H9 (cell line): ENCODE results near the gene POLR1D. TPM values are rescaled to one million over a fixed set of nuclear protein-coding genes. Genes with fewer than 3 reads are reported as not detected.

Experiments used
- DNase-seq: peaks from one replicate; pipeline ENCODE4 v3.0.0-alpha.2; 2017
- H2AFZ ChIP-seq: one replicate; pipeline ENCODE4 v1.6.1; 2013; ENCODE audit warnings: mild to moderate bottlenecking, low read length, control low read depth, moderate library complexity
- H2AK5ac ChIP-seq: 2 replicates; pipeline ENCODE4 v1.6.1; 2013; ENCODE audit warnings: low read length, control low read depth, mixed read lengths; ENCODE audit not compliant: insufficient read length
- H2BK120ac ChIP-seq: one replicate; pipeline ENCODE4 v1.6.1; 2013; ENCODE audit warnings: low read depth, mild to moderate bottlenecking, low read length, control low read depth, inconsistent platforms; ENCODE audit not compliant: poor library complexity, severe bottlenecking
- H2BK12ac ChIP-seq: 2 replicates; pipeline ENCODE4 v1.6.1; 2013; ENCODE audit warnings: low read length, control low read depth, mixed read lengths, low read depth; ENCODE audit not compliant: insufficient read length
- H2BK15ac ChIP-seq: 2 replicates; pipeline ENCODE4 v1.6.1; 2013; ENCODE audit warnings: low read depth, low read length, control low read depth
- H2BK20ac ChIP-seq: one replicate; pipeline ENCODE4 v1.6.1; 2013; ENCODE audit warnings: low read depth, mild to moderate bottlenecking, low read length, control low read depth, inconsistent platforms; ENCODE audit not compliant: poor library complexity, severe bottlenecking
- H2BK5ac ChIP-seq: 2 replicates; pipeline ENCODE4 v1.6.1; 2013; ENCODE audit warnings: low read length, control low read depth, mixed read lengths; ENCODE audit not compliant: insufficient read length
- H3K14ac ChIP-seq: 2 replicates; pipeline ENCODE4 v1.6.1; 2013; ENCODE audit warnings: low read length, control low read depth; ENCODE audit not compliant: insufficient read depth
- H3K18ac ChIP-seq: 2 replicates; pipeline ENCODE4 v1.6.1; 2013; ENCODE audit warnings: low read depth, mild to moderate bottlenecking, mixed read lengths, low read length, control low read depth; ENCODE audit not compliant: insufficient read length
- H3K23ac ChIP-seq: 2 replicates; pipeline ENCODE4 v1.6.1; 2013; ENCODE audit warnings: low read length, control low read depth, mixed read lengths, low read depth; ENCODE audit not compliant: insufficient read length
- H3K23me2 ChIP-seq: 2 replicates; pipeline ENCODE4 v1.6.1; 2013; ENCODE audit warnings: low read depth, mild to moderate bottlenecking, mixed read lengths, low read length, control low read depth; ENCODE audit not compliant: insufficient read length, poor library complexity, severe bottlenecking
- H3K27ac ChIP-seq: 2 replicates; pipeline ENCODE4 v1.5.1; 2013; ENCODE audit warnings: low read length, control low read depth, mixed read lengths, low read depth; ENCODE audit not compliant: insufficient read length
- H3K27me3 ChIP-seq: 2 replicates; pipeline ENCODE4 v1.6.1; 2013; ENCODE audit warnings: low read length, control low read depth, inconsistent platforms; ENCODE audit not compliant: insufficient read depth
- H3K4ac ChIP-seq: 2 replicates; pipeline ENCODE4 v1.6.1; 2013; ENCODE audit warnings: low read depth, mild to moderate bottlenecking, control low read depth, inconsistent platforms, low read length, moderate library complexity
- H3K4me1 ChIP-seq: 2 replicates; pipeline ENCODE4 v1.6.1; 2013; ENCODE audit warnings: low read length, control low read depth, inconsistent platforms; ENCODE audit not compliant: insufficient read depth
- H3K4me2 ChIP-seq: 2 replicates; pipeline ENCODE4 v1.6.1; 2013; ENCODE audit warnings: low read length, control low read depth, mixed read lengths; ENCODE audit not compliant: insufficient read length, insufficient read depth
- H3K56ac ChIP-seq: 2 replicates; pipeline ENCODE4 v1.6.1; 2013; ENCODE audit warnings: low read depth, mild to moderate bottlenecking, mixed read lengths, low read length, control low read depth; ENCODE audit not compliant: insufficient read length
- H3K79me1 ChIP-seq: 2 replicates; pipeline ENCODE4 v1.6.1; 2013; ENCODE audit warnings: low read depth, mild to moderate bottlenecking, moderate library complexity, low read length, control low read depth, inconsistent platforms; ENCODE audit not compliant: insufficient read depth, poor library complexity, severe bottlenecking
- H3K79me2 ChIP-seq: 2 replicates; pipeline ENCODE4 v1.6.1; 2013; ENCODE audit warnings: low read length, control low read depth, inconsistent platforms; ENCODE audit not compliant: insufficient read depth
- H3K9ac ChIP-seq: 2 replicates; pipeline ENCODE4 v1.6.1; 2013; ENCODE audit warnings: low read length, control low read depth, mixed read lengths; ENCODE audit not compliant: insufficient read length; ENCODE audit errors: extremely low read depth
- H3K9me3 ChIP-seq: one replicate; pipeline ENCODE4 v1.6.1; 2013; ENCODE audit warnings: low read depth, low read length, inconsistent platforms; ENCODE audit not compliant: control insufficient read depth
- H3T11ph ChIP-seq: one replicate; pipeline ENCODE4 v1.6.1; 2013; ENCODE audit warnings: mild to moderate bottlenecking, low read length, control low read depth, inconsistent platforms
- H4K20me1 ChIP-seq: one replicate; pipeline ENCODE4 v1.6.1; 2013; ENCODE audit not compliant: control insufficient read depth, insufficient read length, insufficient read depth
- H4K5ac ChIP-seq: 2 replicates; pipeline ENCODE4 v1.6.1; 2013; ENCODE audit warnings: low read depth, mild to moderate bottlenecking, mixed read lengths, low read length, control low read depth; ENCODE audit not compliant: insufficient read length
- H4K8ac ChIP-seq: replicated peaks from 2 replicates; pipeline ENCODE4 v1.6.1; 2013; ENCODE audit warnings: low read length, control low read depth, mixed read lengths, low read depth; ENCODE audit not compliant: insufficient read length
- H4K91ac ChIP-seq: 2 replicates; pipeline ENCODE4 v1.6.1; 2013; ENCODE audit warnings: low read depth, mild to moderate bottlenecking, moderate library complexity, mixed read lengths, low read length, control low read depth; ENCODE audit not compliant: insufficient read length
- H3K27ac Mint-ChIP-seq, 3 experiments: 2 replicates in 2 of 3; 3 replicates in 1 of 3; pipeline ENCODE4 v1.8.0; 2020 to 2021; ENCODE audit warnings: mixed read lengths in 3 of 3, mild to moderate bottlenecking in 1 of 3, moderate library complexity in 1 of 3
- H3K27me3 Mint-ChIP-seq: 2 replicates; pipeline ENCODE4 v1.8.0; 2021; ENCODE audit warnings: low read depth, mild to moderate bottlenecking, moderate library complexity, mixed read lengths
- H3K36me3 Mint-ChIP-seq, 3 experiments: 2 replicates in 2 of 3; 3 replicates in 1 of 3; pipeline ENCODE4 v1.8.0; 2020 to 2021; ENCODE audit warnings: low read depth in 3 of 3, mixed read lengths in 3 of 3; ENCODE audit not compliant: insufficient read depth in 1 of 3
- H3K4me1 Mint-ChIP-seq, 2 experiments: 2 replicates each; pipeline ENCODE4 v1.8.0; 2020; ENCODE audit warnings: mixed read lengths in 2 of 2
- H3K4me3 Mint-ChIP-seq, 2 experiments: 2 replicates in 1 of 2; 3 replicates in 1 of 2; pipeline ENCODE4 v1.8.0; 2020 to 2021; ENCODE audit warnings: mild to moderate bottlenecking in 2 of 2, mixed read lengths in 2 of 2, moderate library complexity in 1 of 2
- H3K9me3 Mint-ChIP-seq, 2 experiments: 2 replicates in 1 of 2; 3 replicates in 1 of 2; pipeline ENCODE4 v1.8.0; 2020; ENCODE audit warnings: mild to moderate bottlenecking in 2 of 2, mixed read lengths in 2 of 2, moderate library complexity in 1 of 2
- WGBS: extraction: QIAGEN DNeasy Blood & Tissue Kit; methylation state at CpG from one replicate; pipeline ENCODE4 v1.1.7; 2013; ENCODE audit warnings: missing lambda C conversion rate, low lambda C conversion rate, mixed read lengths; ENCODE audit not compliant: insufficient read length; ENCODE audit errors: extremely low coverage; 5-methylcytosine and 5-hydroxymethylcytosine counted together
- total RNA-seq: library from RNA; stranded (reverse); gene quantifications from 2 replicates; pipeline ENCODE4 v1.2.1, GENCODE V29; 2021
- TF ChIP-seq, protein P1 (sequence below): fragments of 200-600 bp; sonication (generic); conservative IDR thresholded peaks from 3 replicates; pipeline ENCODE4 v1.8.0; 2021; ENCODE audit warnings: antibody characterized with exemption, mild to moderate bottlenecking

The POLR1D gene
- total RNA-seq, 1 experiment from 2014 or later, result 167 TPM

DNA sequence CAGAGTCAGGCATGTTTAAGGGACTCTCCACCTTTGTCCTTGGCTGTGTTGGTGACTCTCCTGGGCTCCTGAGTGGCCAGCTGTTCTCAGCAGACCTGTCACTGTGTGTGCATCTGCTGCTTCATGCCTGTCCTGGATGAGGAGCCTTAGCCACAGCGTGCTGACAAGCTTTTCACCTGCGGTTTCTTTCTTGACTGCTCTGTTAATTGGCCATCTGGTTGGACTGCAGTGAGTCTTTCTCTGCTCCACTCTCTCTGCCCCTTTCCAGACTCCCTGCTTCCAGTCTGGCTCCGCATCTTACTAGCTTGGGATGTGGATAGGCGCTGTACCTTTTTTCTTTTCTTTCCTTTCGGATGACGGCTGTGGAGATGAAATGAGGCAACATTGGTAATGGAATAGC, 38.8 kb downstream of the POLR1D start:
- peaks cover 10 to 19% of the 10 kb centered on the region in 2 experiments; a peak in 3 of 4 replicates for H3K4me1 Mint-ChIP-seq

More for the DNA sequence above, 38.8 kb downstream of the POLR1D start:
- H3K9me3 ChIP-seq, result no peaks in the 10 kb centered on the region
- no peak overlapping the region for H3K4me3 Mint-ChIP-seq
- H2BK120ac ChIP-seq, result no peak overlapping the region
- no CpG with 5 or more reads among the region's 6 CpGs for WGBS
- H3K56ac ChIP-seq, result no peak overlapping the region
- no peak overlapping the region for H3T11ph ChIP-seq
- no peak overlapping the region for H3K14ac ChIP-seq
- no peak overlapping the region for H2BK20ac ChIP-seq
- H3K27me3 ChIP-seq, result no peaks in the 10 kb centered on the region
- H3K79me1 ChIP-seq, result no peaks in the 10 kb centered on the region
- no peaks in the 10 kb centered on the region for H3K9me3 Mint-ChIP-seq
- no peak overlapping the region for H2AFZ ChIP-seq
- no peak overlapping the region for H4K91ac ChIP-seq
- no peak overlapping the region for H3K18ac ChIP-seq
- H3K4me2 ChIP-seq, result no peak overlapping the region
- no peaks in the 10 kb centered on the region for H3K27me3 Mint-ChIP-seq
- no peak overlapping the region for H3K9ac ChIP-seq
- no peak overlapping the region for H4K5ac ChIP-seq
- no peak overlapping the region for H3K23ac ChIP-seq
- H3K79me2 ChIP-seq, result no peaks in the 10 kb centered on the region
- H3K4me1 ChIP-seq, result no peaks in the 10 kb centered on the region
- no peak overlapping the region for H3K4ac ChIP-seq
- no peak overlapping the region for H3K27ac ChIP-seq
- no peak overlapping the region for H2BK5ac ChIP-seq
- peaks cover 1 to 2% (median 2%) of the 10 kb centered on the region in 3 experiments; a peak in 6 of 7 replicates for H3K36me3 Mint-ChIP-seq
- H2BK15ac ChIP-seq, result no peak overlapping the region
- TF ChIP-seq, protein P1, sequence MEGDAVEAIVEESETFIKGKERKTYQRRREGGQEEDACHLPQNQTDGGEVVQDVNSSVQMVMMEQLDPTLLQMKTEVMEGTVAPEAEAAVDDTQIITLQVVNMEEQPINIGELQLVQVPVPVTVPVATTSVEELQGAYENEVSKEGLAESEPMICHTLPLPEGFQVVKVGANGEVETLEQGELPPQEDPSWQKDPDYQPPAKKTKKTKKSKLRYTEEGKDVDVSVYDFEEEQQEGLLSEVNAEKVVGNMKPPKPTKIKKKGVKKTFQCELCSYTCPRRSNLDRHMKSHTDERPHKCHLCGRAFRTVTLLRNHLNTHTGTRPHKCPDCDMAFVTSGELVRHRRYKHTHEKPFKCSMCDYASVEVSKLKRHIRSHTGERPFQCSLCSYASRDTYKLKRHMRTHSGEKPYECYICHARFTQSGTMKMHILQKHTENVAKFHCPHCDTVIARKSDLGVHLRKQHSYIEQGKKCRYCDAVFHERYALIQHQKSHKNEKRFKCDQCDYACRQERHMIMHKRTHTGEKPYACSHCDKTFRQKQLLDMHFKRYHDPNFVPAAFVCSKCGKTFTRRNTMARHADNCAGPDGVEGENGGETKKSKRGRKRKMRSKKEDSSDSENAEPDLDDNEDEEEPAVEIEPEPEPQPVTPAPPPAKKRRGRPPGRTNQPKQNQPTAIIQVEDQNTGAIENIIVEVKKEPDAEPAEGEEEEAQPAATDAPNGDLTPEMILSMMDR, result no peak
- H4K8ac ChIP-seq, result no peak overlapping the region
- no peak overlapping the region for H2BK12ac ChIP-seq
- no peak overlapping the region for H2AK5ac ChIP-seq
- H4K20me1 ChIP-seq, result no peaks in the 10 kb centered on the region
- no peak for DNase-seq
- no peaks in the 10 kb centered on the region for H3K23me2 ChIP-seq
- H3K27ac Mint-ChIP-seq, result peak overlapping the region in 1 of 3 experiments; percentile 8; a peak in 2 of 7 replicates
